ENCODE data around the gene PEDS1.

- TF ChIP-seq ZNF830 (tag by site-specific recombination; IDR thresholded peaks at IDR 0.05; ENCODE audit: low read depth): no peak
- no peak for TF ChIP-seq CTCF (tag by site-specific recombination; IDR thresholded peaks at IDR 0.05)
- no peak for TF ChIP-seq ZNF23 (tag by site-specific recombination; IDR thresholded peaks at IDR 0.05; ENCODE audit: borderline replicate concordance)
- TF ChIP-seq ZNF544 (tag by site-specific recombination; IDR thresholded peaks at IDR 0.05): no peak
- no peak for TF ChIP-seq PRDM6 (tag by site-specific recombination; IDR thresholded peaks at IDR 0.05)
- no peak for TF ChIP-seq ZNF658 (tag by site-specific recombination; IDR thresholded peaks at IDR 0.05)
- no peak for TF ChIP-seq ZNF600 (tag by site-specific recombination; IDR thresholded peaks at IDR 0.05)
- no peak for TF ChIP-seq ZNF2 (tag by site-specific recombination; IDR thresholded peaks at IDR 0.05)
- TF ChIP-seq ZNF24 (tag by site-specific recombination; IDR thresholded peaks at IDR 0.05): no peak
- no peak for TF ChIP-seq ELK4 (IDR thresholded peaks at IDR 0.05; ENCODE audit: borderline replicate concordance, low read depth, low read length)
- no peak for TF ChIP-seq ZNF423 (tag by site-specific recombination; IDR thresholded peaks at IDR 0.05)
- no peak for TF ChIP-seq ZNF623 (tag by site-specific recombination; IDR thresholded peaks at IDR 0.05)
- TF ChIP-seq ZNF19 (tag by site-specific recombination; IDR thresholded peaks at IDR 0.05; ENCODE audit: low read depth): no peak
- TF ChIP-seq ZNF488 (tag by site-specific recombination; IDR thresholded peaks at IDR 0.05): no peak
These were observed 6.5 kb downstream of the PEDS1 start for GRCh38 chr20:50146732-50147662.
